Stimulated activated CD4-positive, alpha-beta T cell treated with anti-CD3 and anti-CD28 coated beads, TNF-alpha, amount 100 ng/mL, for 24 hours (primary cell): ENCODE results near the gene PUS10.

Experiments used
- DNase-seq, 3 experiments: peaks; one replicate each; pipeline ENCODE4 v3.0.0-alpha.2; 2020; ENCODE audit warnings: low read depth in 3 of 3

Gene PUS10

GRCh38 chr2:60972889-60973656, 45.0 kb downstream of the PUS10 start:
- DNase-seq, result no peak

GRCh38 chr2:60966507-60967405, 51.3 kb downstream of the PUS10 start:
- no peak for DNase-seq

GRCh38 chr2:60965499-60965785, 52.6 kb downstream of the PUS10 start:
- no peak for DNase-seq

DNA sequence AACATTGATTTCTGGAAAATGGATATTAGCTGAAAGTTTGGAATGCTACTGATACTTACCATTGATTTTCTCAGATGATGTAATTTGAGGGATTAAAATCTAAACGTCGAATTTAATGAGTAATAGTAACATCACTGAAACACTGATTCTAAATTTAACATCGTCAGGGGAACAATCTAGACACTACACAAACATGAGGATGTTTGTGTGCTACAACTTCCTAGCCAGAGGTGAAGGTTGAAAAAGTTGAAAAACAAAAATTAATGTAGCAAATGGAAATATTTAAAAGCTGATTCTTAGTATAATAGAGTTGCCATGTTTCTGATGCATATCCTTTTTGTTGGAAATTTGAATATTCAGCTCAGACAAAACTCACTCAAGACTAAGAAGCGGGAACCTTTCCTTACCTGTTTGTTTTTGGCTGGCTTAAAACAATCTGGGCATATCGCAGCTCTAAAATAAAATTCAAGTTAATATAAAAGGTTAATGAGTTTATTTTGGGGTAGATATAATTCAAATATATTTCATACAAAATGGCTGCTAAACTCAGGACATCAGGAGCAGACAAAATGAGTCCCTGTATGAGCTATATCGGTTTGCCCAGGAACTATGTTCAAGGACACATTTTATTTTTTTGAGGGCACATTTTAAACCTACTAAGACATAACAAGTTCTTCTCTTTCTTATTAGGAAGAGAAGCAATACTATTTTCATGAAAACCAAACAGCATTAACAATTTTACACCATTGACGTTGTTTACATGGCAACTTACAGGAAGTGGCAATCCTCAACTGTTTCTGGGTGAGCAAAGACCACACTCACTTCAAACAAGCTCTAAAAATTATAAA, 53.2 kb downstream of the PUS10 start:
- DNase-seq, result no peak

DNA sequence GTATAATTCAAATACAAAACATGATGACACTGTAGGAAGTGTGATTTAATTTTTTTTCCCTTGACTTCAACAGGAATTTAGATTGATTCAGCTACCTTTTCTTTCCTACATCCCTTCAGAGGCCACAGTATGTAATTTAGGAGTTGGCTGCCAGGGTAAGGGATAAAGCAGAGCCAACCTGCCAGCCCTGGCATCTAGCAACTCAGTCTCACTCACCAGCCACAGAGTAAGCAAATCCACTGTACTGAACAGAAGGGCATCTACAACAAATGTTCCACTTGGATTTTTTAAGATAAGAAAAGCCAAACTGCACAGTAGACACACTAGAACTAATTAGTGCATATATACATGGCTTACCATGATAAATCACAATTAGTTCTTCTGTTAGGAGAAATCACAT, 54.9 kb downstream of the PUS10 start:
- no peak for DNase-seq

- DNase-seq, result no peak
Measured at GRCh38 chr2:60962528-60962927, 55.5 kb downstream of the PUS10 start.

GRCh38 chr2:60961457-60961856, 56.6 kb downstream of the PUS10 start:
- DNase-seq, result no peak

DNA sequence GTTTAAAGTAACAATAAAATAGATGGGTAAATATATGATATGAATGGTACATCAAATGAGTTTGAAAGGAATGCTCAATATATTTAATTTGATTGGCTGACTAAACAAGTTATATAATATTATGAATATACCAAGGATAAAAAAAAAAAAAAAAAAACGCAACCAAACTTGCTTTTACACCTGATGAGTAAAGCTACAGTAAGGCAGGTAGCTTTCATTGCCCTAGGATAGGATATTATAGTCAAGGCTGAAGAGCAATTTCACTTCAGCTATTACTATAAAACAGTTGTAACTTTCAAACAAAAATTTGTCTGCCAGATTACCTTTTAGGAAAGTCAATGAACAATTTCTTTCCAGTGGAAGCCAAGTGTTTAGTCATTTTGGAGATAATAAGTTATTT, 57.3 kb downstream of the PUS10 start:
- DNase-seq, result no peak

DNA sequence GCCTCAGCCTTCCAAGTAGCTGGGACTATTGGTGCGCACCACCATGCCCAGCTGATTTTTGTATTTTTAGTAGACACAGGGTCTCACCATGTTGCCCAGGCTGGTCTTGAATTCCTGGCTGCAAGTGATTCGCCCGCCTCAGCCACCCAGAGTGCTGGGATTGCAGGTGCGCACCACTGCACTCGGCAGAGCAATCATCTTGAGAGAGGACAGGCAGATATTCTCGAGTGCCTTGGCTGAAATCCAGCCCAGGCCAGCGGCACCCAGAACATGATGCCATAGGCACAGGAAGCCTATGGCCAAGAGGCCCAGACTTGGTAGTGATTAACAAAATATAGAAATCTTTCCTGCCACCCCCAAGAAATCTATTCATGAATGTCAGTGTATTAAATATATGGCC, 58.6 kb downstream of the PUS10 start:
- DNase-seq, result no peak

- DNase-seq, result no peak
Measured at GRCh38 chr2:60958800-60959199, 59.3 kb downstream of the PUS10 start.

DNA sequence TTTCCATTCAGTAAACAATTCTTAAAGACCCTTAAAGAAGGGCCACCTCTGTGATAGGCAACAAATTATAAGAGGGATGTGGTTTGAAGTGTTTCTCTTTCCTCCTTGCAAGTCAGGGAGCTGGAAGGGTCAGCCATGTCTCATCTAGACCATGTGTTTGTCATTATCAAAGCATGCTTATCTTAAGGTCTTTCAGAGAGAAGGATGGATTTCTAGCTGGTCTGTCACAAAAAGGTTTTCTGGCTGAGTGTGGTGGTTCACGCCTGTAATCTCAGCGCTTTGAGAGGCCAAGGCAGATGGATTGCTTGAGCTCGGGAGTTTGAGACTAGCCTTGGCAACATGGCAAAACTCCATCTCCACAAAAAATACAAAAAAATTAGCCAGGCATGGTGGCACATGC, 59.7 kb downstream of the PUS10 start:
- no peak for DNase-seq

GRCh38 chr2:60957643-60958042, 60.4 kb downstream of the PUS10 start:
- no peak for DNase-seq

DNA sequence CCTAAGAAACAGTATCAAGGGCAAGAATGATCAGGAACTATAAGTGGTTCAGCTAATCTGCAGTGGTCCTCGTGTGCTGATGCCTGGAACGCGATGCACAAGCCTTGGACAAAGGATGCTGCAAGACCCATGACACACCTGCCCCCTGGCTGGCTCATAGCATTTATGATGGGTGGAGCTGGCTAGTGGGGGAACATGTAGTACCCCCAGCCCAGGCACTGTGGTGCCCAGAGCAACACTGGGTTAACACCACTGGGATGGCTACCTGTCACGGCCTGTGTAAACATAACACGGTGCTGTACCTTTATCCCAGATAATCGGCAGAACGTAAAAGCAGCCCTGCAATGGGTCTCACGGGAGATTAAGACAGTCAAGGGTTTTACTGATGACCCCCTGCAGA, 60.8 kb downstream of the PUS10 start:
- no peak for DNase-seq

DNA sequence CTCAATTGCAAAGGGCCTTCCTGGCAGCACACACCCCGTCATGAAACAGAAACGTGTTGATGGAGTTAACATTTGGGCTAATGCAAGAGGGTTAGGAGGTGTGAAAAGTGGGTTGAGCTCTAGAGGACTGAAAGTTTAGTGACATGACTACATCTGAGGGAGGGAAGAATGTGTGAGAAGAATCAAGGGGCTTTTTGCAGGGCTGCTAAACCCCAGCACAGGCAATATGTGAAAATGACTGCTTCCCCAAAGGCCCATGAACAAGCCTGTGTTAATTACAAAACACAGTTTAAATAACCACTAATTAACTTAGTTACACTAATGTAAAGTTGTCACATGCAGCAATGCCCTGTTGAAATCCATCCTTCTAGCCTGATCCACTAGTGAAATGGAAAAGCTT, 63.9 kb downstream of the PUS10 start:
- DNase-seq, result no peak

DNA sequence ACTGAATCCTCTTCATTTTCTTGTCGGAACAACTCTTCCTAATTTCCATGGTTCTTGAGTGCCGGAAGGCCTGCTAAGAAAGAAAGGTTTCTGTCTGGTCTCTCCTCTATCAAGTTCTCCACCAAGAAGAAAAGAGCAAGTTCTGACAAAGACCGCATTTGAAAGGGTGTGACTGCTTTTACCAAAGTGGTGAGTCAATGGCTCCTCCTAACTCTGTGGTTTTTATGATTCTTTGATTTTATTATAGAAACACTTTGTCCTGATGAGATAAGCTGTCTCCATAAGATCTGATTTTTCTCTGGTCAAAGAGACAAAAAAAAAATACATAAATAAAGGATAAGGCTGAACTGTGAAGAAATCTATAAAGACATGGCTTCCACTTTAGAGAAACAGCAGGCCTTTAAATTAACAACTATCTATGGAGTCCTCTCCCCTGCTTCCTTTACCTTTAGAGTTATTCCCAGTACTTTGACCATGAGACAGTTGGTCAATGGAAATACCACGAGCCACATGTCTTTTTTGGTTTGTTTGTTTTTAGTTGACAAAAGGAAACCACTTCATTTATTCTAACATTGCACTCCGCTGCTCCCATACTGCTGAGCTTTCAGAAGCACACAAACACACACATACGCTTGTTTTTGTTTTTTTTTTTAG, 69.0 kb downstream of the PUS10 start:
- DNase-seq, result no peak

GRCh38 chr2:60948161-60948560, 69.9 kb downstream of the PUS10 start:
- DNase-seq, result no peak

GRCh38 chr2:60947056-60947455, 71.0 kb downstream of the PUS10 start:
- DNase-seq, result no peak

DNA sequence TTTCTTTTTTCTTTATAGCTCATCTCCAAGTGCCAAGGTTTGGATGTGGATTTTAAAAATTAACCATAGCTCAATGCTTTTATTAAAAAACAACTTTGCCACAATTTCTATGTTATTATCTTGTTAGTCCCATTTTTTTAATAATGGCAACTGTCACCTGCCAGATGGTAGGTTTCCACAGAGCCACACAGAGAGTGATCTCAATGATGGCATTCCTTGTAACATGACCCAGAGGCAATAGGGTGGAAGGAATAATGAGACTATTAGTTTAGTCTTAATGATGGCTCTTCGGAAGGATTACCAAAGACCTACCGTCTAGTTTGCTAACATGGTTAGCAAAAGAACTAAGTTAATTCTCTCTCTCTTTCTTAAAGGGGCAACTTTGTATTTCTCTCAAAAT, 72.7 kb downstream of the PUS10 start:
- no peak for DNase-seq

- DNase-seq, result no peak
Measured at GRCh38 chr2:60939622-60940021, 78.4 kb downstream of the PUS10 start.

GRCh38 chr2:60938301-60938700, 79.8 kb downstream of the PUS10 start:
- no peak for DNase-seq

GRCh38 chr2:60936757-60937156, 81.3 kb downstream of the PUS10 start:
- no peak for DNase-seq

- no peak for DNase-seq
Measured at GRCh38 chr2:60934165-60934722, 83.8 kb downstream of the PUS10 start.
